Smooth muscle cell (in vitro differentiated cells): ENCODE results near the gene MAP3K8. TPM values are rescaled to one million over a fixed set of nuclear protein-coding genes. Genes with fewer than 3 reads are reported as not detected.
"Not testable (repeated sequence)": the region's sequence is repeated elsewhere in the genome, so short reads cannot be mapped to it uniquely, and the experiment has no call there.

ENCODE experiments used
- DNase-seq: peaks from one replicate; lab custom pipeline; 2025; ENCODE audit not compliant: unreplicated experiment; lab: John Stamatoyannopoulos, UW
- H2AFZ ChIP-seq: fragments of 200-600 bp; sonication (generic); 2 replicates; pipeline ENCODE4 v1.6.0; 2016; ENCODE audit warnings: antibody characterized with exemption, low read depth, mild to moderate bottlenecking
- H3F3A ChIP-seq: fragments of 200-600 bp; sonication (generic); 2 replicates; pipeline ENCODE4 v1.6.0; 2017; ENCODE audit warnings: antibody characterized with exemption, low read depth
- H3K27ac ChIP-seq: fragments of 200-600 bp; sonication (generic); 2 replicates; pipeline ENCODE4 v1.5.1; 2016; ENCODE audit warnings: low read depth, mild to moderate bottlenecking
- H3K27me3 ChIP-seq: fragments of 200-600 bp; sonication (generic); 2 replicates; pipeline ENCODE4 v1.6.1; 2016; ENCODE audit warnings: low read depth, mild to moderate bottlenecking
- H3K36me3 ChIP-seq: fragments of 200-600 bp; sonication (generic); 2 replicates; pipeline ENCODE4 v1.5.1; 2016; ENCODE audit warnings: low read depth
- H3K4me1 ChIP-seq: fragments of 200-600 bp; sonication (generic); 2 replicates; pipeline ENCODE4 v1.5.1; 2016; ENCODE audit warnings: low read depth
- H3K4me2 ChIP-seq: fragments of 200-600 bp; sonication (generic); 2 replicates; pipeline ENCODE4 v1.6.0; 2016; ENCODE audit warnings: mild to moderate bottlenecking
- H3K4me3 ChIP-seq: fragments of 200-600 bp; sonication (generic); 2 replicates; pipeline ENCODE4 v1.5.1; 2016; ENCODE audit warnings: mild to moderate bottlenecking
- H3K79me2 ChIP-seq: fragments of 200-600 bp; sonication (generic); 2 replicates; pipeline ENCODE4 v1.6.0; 2016; ENCODE audit warnings: low read depth, mild to moderate bottlenecking
- H3K9ac ChIP-seq: fragments of 200-600 bp; sonication (generic); 2 replicates; pipeline ENCODE4 v1.6.0; 2016; ENCODE audit warnings: low read depth
- H3K9me3 ChIP-seq: fragments of 200-600 bp; sonication (generic); replicated peaks from 2 replicates; pipeline ENCODE4 v1.5.1; 2016; ENCODE audit warnings: low read depth
- H4K20me1 ChIP-seq: fragments of 200-600 bp; sonication (generic); 2 replicates; pipeline ENCODE4 v1.6.0; 2016; ENCODE audit warnings: low read depth
- WGBS: methylation state at CpG from one replicate; pipeline ENCODE4 v1.1.7; 2016; ENCODE audit warnings: low lambda C conversion rate; 5-methylcytosine and 5-hydroxymethylcytosine counted together
- polyA plus RNA-seq: library from polyadenylated mRNA; unstranded; fragments of >200 nt; fragmentation: Nextera tagmentation; extraction: Ambion mirVana; gene quantifications from 2 replicates; pipeline ENCODE4 v1.2.1, GENCODE V29; 2016
- total RNA-seq: library from RNA; depleted of rRNA; stranded (reverse); fragments of >200 nt; gene quantifications from 2 replicates; pipeline ENCODE4 v1.2.3, GENCODE V29; 2014
- TF ChIP-seq, protein P1 (sequence below): fragments of 200-600 bp; sonication (generic); IDR thresholded peaks from 2 replicates; pipeline ENCODE4 v1.5.1; 2017; ENCODE audit warnings: borderline replicate concordance, mild to moderate bottlenecking, antibody characterized with exemption; ENCODE audit not compliant: insufficient read depth, poor library complexity, severe bottlenecking

The MAP3K8 gene
- total and polyA plus RNA-seq, 2 experiments from 2014 or later: 10.4 to 18.5 TPM

DNA sequence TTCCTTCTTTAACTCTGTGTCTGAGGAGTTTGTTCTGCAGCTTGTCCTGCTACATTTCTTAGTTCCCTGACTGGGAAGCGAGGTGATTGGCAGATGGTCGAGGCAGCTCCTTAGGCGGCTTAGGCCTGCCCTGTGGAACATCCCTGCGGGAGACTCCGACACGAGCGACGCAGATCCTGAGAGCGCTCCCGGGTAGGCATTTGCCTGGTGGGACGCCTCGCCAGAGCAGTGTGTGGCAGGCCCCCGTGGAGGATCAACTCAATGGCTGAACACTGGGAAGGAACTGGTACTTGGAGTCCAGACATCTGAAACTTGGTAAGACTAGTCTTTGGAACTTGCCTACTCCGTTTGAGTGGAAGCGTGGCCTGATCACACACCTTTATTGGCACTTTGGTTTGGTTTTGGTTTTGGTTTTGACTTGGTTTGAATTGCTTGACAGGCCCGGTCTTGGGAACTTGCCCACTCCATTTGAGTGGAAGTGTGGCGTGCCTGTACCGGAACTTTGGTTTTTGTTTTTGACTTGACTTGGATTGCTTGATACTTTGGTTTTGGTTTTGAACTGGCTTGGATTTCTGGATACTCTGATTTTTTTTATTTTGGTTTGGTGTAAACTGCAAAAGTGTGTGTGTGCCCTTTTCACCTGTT is 42.6 kb downstream of the MAP3K8 start:
- TF ChIP-seq, protein P1, sequence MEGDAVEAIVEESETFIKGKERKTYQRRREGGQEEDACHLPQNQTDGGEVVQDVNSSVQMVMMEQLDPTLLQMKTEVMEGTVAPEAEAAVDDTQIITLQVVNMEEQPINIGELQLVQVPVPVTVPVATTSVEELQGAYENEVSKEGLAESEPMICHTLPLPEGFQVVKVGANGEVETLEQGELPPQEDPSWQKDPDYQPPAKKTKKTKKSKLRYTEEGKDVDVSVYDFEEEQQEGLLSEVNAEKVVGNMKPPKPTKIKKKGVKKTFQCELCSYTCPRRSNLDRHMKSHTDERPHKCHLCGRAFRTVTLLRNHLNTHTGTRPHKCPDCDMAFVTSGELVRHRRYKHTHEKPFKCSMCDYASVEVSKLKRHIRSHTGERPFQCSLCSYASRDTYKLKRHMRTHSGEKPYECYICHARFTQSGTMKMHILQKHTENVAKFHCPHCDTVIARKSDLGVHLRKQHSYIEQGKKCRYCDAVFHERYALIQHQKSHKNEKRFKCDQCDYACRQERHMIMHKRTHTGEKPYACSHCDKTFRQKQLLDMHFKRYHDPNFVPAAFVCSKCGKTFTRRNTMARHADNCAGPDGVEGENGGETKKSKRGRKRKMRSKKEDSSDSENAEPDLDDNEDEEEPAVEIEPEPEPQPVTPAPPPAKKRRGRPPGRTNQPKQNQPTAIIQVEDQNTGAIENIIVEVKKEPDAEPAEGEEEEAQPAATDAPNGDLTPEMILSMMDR: no peak
- Histone ChIP-seq H3K27me3 (no peaks in the 10 kb centered on the region), H3K4me1 (no peaks in the 10 kb centered on the region), H4K20me1 (no peaks in the 10 kb centered on the region), H3K4me3 (no peak overlapping the region), H3K9me3 (no peaks in the 10 kb centered on the region), H2AFZ (no peak overlapping the region), H3K27ac (no peak overlapping the region), H3K4me2 (no peak overlapping the region), H3K79me2 (no peaks in the 10 kb centered on the region), H3K9ac (no peak overlapping the region), H3K36me3 (no peaks in the 10 kb centered on the region), H3F3A (no peaks in the 10 kb centered on the region)
- WGBS: 91% methylated on average over 18 of the region's 18 CpGs
- no peak for DNase-seq

DNA sequence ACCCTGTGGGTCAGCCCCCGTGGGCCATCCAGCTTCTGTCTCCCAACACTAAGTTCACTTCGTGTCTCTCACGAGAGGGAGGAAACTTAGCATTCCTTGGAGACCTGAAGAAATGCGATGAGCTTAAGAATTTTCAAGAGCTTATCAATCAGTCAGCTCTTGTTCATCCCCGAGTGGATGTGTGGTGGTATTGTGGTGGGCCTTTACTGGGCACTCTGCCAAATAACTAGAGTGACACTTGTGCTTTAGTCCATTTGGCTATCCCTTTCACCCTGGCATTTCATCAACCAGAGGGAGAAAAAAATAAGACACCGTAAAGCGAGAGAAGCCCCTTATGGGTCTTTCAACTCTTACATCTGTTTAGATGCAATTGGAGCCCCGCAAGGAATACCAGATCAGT is 45.5 kb downstream of the MAP3K8 start:
- not testable (repeated sequence) for H3K27me3 ChIP-seq, H3K9ac ChIP-seq, H4K20me1 ChIP-seq, H3K4me2 ChIP-seq, DNase-seq, H2AFZ ChIP-seq, H3K4me3 ChIP-seq, H3K4me1 ChIP-seq, H3K36me3 ChIP-seq, H3K9me3 ChIP-seq, H3F3A ChIP-seq, H3K79me2 ChIP-seq, H3K27ac ChIP-seq
- 77% methylated on average over 8 of the region's 8 CpGs for whole genome bisulfite sequencing

DNA sequence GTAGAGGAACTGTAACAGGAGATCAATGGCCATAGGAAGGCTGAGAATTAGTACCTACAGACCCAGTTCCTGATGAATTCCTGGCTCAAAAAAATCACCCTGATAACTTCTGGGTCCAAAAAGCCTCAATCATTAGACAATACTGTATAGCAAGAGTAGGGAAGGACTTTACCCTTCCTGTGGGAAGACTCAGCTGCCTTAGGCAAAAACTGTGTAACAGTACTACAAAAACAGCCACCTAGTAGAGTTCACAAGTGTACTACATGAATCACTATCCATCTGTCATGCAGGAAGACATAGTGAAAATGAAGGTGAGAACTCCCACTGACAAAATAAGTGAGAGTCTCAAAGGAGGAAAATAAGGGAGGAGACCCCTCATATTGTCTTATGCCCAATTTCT is 47.6 kb downstream of the MAP3K8 start:
- Histone ChIP-seq H3K4me2 (no peak overlapping the region), H4K20me1 (no peaks in the 10 kb centered on the region), H3K4me3 (no peak overlapping the region), H3K9ac (no peak overlapping the region), H3F3A (no peaks in the 10 kb centered on the region), H3K4me1 (no peaks in the 10 kb centered on the region), H2AFZ (no peak overlapping the region), H3K36me3 (no peaks in the 10 kb centered on the region), H3K9me3 (no peaks in the 10 kb centered on the region), H3K27ac (no peak overlapping the region), H3K27me3 (no peaks in the 10 kb centered on the region), H3K79me2 (no peaks in the 10 kb centered on the region)
- DNase-seq: no peak
- TF ChIP-seq, protein P1: no peak

DNA sequence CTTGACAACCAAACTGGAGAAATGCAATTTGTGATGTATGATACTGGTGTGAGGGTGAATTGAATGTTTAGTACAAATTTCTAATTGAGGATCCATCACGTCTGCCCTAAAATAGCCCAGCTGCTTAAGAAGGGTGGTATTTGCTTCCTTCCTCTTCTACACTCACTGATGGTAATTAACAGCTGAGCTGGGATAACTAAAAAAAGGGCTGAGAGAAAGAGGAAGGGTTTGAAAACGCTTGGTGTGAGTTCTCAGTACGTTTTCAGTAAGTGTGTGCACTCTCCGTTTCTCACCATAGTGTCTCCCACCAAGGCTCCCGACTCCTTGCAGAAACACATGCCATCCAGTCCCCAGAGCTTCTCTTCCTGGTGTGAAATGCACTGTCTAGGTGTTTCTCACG is 54.3 kb downstream of the MAP3K8 start:
- H3F3A ChIP-seq: no peaks in the 10 kb centered on the region
- H3K4me1 ChIP-seq: no peaks in the 10 kb centered on the region
- DNase-seq: no peak
- no peak overlapping the region for H3K4me3 ChIP-seq
- H3K27me3 ChIP-seq: no peaks in the 10 kb centered on the region
- H2AFZ ChIP-seq: no peak overlapping the region
- no peak overlapping the region for H3K27ac ChIP-seq
- H3K4me2 ChIP-seq: no peak overlapping the region
- no peaks in the 10 kb centered on the region for H4K20me1 ChIP-seq
- WGBS: 77% methylated on average over 6 of the region's 6 CpGs
- no peaks in the 10 kb centered on the region for H3K36me3 ChIP-seq
- no peak overlapping the region for H3K9ac ChIP-seq
- H3K79me2 ChIP-seq: no peaks in the 10 kb centered on the region
- TF ChIP-seq, protein P1: no peak
- H3K9me3 ChIP-seq: no peaks in the 10 kb centered on the region
